Heart right ventricle (tissue), 16 donors: ENCODE data around the gene PUS3. TPM values are rescaled to one million over a fixed set of nuclear protein-coding genes. Genes with fewer than 3 reads are reported as not detected.

Experiments
- ATAC-seq, 8 donors: fragments of 200-7000 bp; cut with Tn5 transposase; one replicate each; pipeline ENCODE4 v1.9.1; 2020; ENCODE audit warnings: mild to moderate bottlenecking in 8 of 8, moderate library complexity in 8 of 8, moderate number of reproducible peaks in 1 of 8
- DNase-seq, 2 donors: peaks; one replicate each; pipeline ENCODE4 v3.0.0-alpha.2; 2020
- H3K27ac ChIP-seq, 10 donors: fragments of 200-600 bp; sonication (generic) in 2 of 10; one replicate each; pipeline versions ENCODE4 v1.5.0 to v1.8.0; 2020 to 2022; ENCODE audit warnings: mild to moderate bottlenecking in 3 of 10
- H3K27me3 ChIP-seq, 7 donors: fragments of 200-600 bp; one replicate each; pipeline ENCODE4 v1.8.0; 2021 to 2022; ENCODE audit warnings: mild to moderate bottlenecking in 2 of 7
- H3K36me3 ChIP-seq, 9 donors: fragments of 200-600 bp; sonication (generic) in 1 of 9; one replicate each; pipeline versions ENCODE4 v1.5.0 to v1.8.0; 2020 to 2022; ENCODE audit warnings: mild to moderate bottlenecking in 2 of 9
- H3K4me1 ChIP-seq, 9 donors: fragments of 200-600 bp; sonication (generic) in 1 of 9; one replicate each; pipeline versions ENCODE4 v1.5.0 to v1.8.0; 2020 to 2022; ENCODE audit warnings: mild to moderate bottlenecking in 4 of 9
- H3K4me3 ChIP-seq, 10 donors: fragments of 200-600 bp; sonication (generic) in 2 of 10; one replicate each; pipeline versions ENCODE4 v1.5.0 to v1.8.0; 2020 to 2022; ENCODE audit warnings: mild to moderate bottlenecking in 7 of 10, moderate library complexity in 2 of 10
- H3K9me3 ChIP-seq, 11 donors: fragments of 200-600 bp in 10 of 11; sonication (generic) in 2 of 11; one replicate each; pipeline versions ENCODE4 v1.5.0 to v1.8.0; 2013 to 2022; ENCODE audit warnings: mild to moderate bottlenecking in 2 of 11, control low read depth in 1 of 11, moderate library complexity in 1 of 11
- WGBS, 2 donors: extraction: QIAGEN DNeasy Blood & Tissue Kit; methylation state at CpG; one replicate each; pipeline ENCODE4 v1.1.7; 2013; ENCODE audit warnings: inconsistent platforms in 1 of 2; 5-methylcytosine and 5-hydroxymethylcytosine counted together
- intact Hi-C, 10 donors: fragments of 100-400 bp; cut with DNase I; formaldehyde crosslinking; loops; one replicate each; pipeline versions ENCODE4 v1.11.1 to v1.14.2; 2022
- polyA plus RNA-seq, 2 donors: library from polyadenylated mRNA; stranded (reverse); fragments of 200-250 nt; gene quantifications; one replicate each; pipeline ENCODE4 v1.2.3, GENCODE V29; 2013
- total RNA-seq, 10 donors: library from RNA; stranded (reverse); fragmentation: NEBNext Ultra II Directional in 3 of 10; extraction: Animal tissue kit (Norgen Biotek cat#: 25700) in 3 of 10; gene quantifications; one replicate each; pipeline versions ENCODE4 v1.2.1 to v1.2.4, GENCODE V29; 2021 to 2023
- TF ChIP-seq, protein P1 (sequence below), 9 donors: fragments of 200-600 bp; sonication (generic) in 2 of 9; IDR thresholded peaks; one replicate each; pipeline versions ENCODE4 v1.5.0 to v1.8.0; 2021 to 2022; ENCODE audit warnings: antibody characterized with exemption in 9 of 9, mild to moderate bottlenecking in 5 of 9, moderate library complexity in 1 of 9
- donor health status: Arrhythmogenic right ventricular cardiomyopathy.
- donor health status: ischemic (EF 13 %, LVEDD 7.1; RV severe dilation, severe dysfunction).
- donor health status: healthy with polysubstance abuse.
- donor health status: DM: no; HTN: yes; CAD: no.
- donor health status: DM: no; HTN: no; CAD: no.
- donor health status: ischemic (EF 25% LVEDD 6.9; RV normal size, moderate dysfunction).
- donor health status: ischemic (EF 25% LVEDD 5.7; RV mildly dilated, moderate dysfunction).
- donor health status: healthy.
- donor health status: DM: yes; HTN: yes; CAD: no.
- donor health status: Ischemic cardiomyopathy.
- donor health status: ischemic (EF 35%, LVEDD 5.7; RV mildly dilated, moderate dysfunction).
- donor health status: nonischemic (EF 11% LVEDD 7.7; RV severe dilation, severe dysfunction).
- donor health status: DM: yes; HTN: yes; CAD: no.
- donor health status: PGD.
- donor health status: ischemic (EF 29% LVEDD 5.4; RV normal size, mild dysfunction).
- donor health status: nonischemic (EF 23%, LVEDD 6.1; RV moderate dilation, normal function).

Gene PUS3
- total and polyA plus RNA-seq, 12 donors, result 4.9 to 12.4 (median 7.7) TPM

- peaks cover 0 to 34% (median 19%) of the 10 kb centered on the region in 7 donors for H3K27me3 ChIP-seq
- no peak for DNase-seq
- H3K36me3 ChIP-seq, result no peaks in the 10 kb centered on the region
- WGBS, 2 donors, result 68 to 78% methylated on average over 8 of the region's 8 CpGs
- H3K9me3 ChIP-seq, result no peaks in the 10 kb centered on the region
- no peak overlapping the region for H3K27ac ChIP-seq
- TF ChIP-seq, protein P1, sequence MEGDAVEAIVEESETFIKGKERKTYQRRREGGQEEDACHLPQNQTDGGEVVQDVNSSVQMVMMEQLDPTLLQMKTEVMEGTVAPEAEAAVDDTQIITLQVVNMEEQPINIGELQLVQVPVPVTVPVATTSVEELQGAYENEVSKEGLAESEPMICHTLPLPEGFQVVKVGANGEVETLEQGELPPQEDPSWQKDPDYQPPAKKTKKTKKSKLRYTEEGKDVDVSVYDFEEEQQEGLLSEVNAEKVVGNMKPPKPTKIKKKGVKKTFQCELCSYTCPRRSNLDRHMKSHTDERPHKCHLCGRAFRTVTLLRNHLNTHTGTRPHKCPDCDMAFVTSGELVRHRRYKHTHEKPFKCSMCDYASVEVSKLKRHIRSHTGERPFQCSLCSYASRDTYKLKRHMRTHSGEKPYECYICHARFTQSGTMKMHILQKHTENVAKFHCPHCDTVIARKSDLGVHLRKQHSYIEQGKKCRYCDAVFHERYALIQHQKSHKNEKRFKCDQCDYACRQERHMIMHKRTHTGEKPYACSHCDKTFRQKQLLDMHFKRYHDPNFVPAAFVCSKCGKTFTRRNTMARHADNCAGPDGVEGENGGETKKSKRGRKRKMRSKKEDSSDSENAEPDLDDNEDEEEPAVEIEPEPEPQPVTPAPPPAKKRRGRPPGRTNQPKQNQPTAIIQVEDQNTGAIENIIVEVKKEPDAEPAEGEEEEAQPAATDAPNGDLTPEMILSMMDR (IDR thresholded peaks at IDR 0.05), result no peak
- intact Hi-C loops, result no loop called here
- no peak for ATAC-seq
- H3K4me1 ChIP-seq, result no peaks in the 10 kb centered on the region
- no peak overlapping the region for H3K4me3 ChIP-seq
These were observed 7.3 kb upstream of the PUS3 start for GRCh38 chr11:125910226-125910849.

DNA sequence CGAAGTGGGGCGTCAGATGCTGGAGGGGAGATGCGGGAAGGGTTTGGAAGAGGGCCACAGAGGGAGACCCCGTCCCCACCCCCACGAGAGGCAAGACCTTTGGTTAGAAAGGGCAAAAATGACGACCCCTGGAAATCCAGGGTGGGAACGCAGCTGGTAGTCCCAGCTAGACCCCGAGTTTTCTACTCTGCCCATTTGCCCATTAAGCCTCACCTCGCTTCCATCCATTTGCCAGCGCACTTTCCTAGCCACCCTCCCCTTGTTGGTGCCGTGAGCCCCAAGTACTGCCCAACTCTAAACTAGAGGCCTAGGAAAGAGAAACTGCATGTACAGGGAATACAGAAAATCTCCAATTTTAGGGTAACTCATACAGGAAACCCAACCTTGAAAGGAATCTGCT is 1.7 kb upstream of the PUS3 start:
- H3K9me3 ChIP-seq, result no peaks in the 10 kb centered on the region
- DNase-seq (no peak), ATAC-seq (peak in 1 of 8 donors; percentile 15)
- intact Hi-C loops, result no loop called here
- 50 to 51% methylated on average over 11 of the region's 11 CpGs for WGBS, 2 donors
- H3K4me3 ChIP-seq, result peak overlapping the region in 8 of 10 donors; percentile 61 to 90 (median 72)
- peaks cover 0 to 37% (median 28%) of the 10 kb centered on the region in 7 donors for H3K27me3 ChIP-seq
- H3K36me3 ChIP-seq, result peaks cover 0 to 14% (median 0%) of the 10 kb centered on the region in 9 donors
- no peak overlapping the region for H3K27ac ChIP-seq
- TF ChIP-seq, protein P1 (IDR thresholded peaks at IDR 0.05), result no peak
- peaks cover 6 to 30% (median 23%) of the 10 kb centered on the region in 9 donors for H3K4me1 ChIP-seq

DNA sequence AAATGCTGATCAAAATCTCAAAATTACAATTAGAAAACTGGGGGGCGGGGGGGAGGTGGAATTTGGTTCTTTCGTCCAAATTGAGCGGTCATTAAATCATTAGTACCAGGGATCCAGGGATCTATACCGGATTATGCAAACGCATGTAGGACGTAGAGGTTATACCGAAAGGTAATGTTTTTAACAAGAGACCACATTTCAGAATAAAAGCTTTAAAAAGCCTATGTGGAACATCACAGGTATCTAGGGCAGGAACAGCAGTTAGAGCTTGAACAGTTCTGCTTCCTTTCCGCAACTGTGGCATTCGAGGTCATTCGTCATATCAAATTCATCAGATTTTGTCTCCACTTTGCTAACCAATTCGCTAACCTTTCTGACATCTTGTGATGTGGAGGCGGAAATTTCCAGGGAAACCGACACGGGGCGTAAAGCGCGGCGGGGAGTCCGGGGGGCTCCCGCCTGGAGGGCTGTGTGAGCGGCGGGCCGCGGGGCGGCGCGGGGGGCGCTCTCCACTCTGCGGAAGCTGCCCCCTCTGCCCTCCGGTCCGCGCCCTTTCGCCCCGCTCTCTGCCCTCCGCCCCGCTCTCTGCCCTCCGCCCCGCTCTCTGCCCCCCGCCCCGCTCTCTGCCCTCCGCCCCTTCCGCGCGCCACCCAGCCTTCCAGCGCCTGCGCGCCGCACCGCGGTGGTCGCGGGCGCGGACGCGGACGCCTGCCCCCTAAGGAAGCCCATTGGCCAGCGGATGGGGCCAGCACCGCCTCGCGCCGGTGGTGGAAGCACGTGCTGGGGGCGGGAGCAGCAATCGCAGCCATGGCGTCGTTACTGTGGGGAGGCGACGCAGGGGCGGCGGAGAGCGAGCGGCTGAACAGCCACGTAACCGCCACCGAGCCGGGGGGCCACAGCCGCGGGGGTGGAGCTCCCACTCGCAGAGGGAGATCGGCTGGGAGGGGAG is 979 bp upstream of the PUS3 start, which contains the start of gene DDX25:
TSS of gene DDX25 (plus strand) at position 798 of the 949 bp plus-strand sequence. CDS start at position 808, 10 bp downstream.
- Histone ChIP-seq H3K9me3 (no peaks in the 10 kb centered on the region), H3K27ac (no peak within 1 kb of the TSS), H3K4me1 (peaks cover 6 to 30% (median 23%) of the 10 kb centered on the region in 9 donors), H3K4me3 (peak within 1 kb of the TSS; percentile 43 to 90 (median 70)), H3K27me3 (peaks cover 0 to 36% (median 28%) of the 10 kb centered on the region in 7 donors), H3K36me3 (peaks cover 0 to 21% (median 0%) of the 10 kb centered on the region in 9 donors)
- ATAC-seq (peak in 2 of 8 donors; percentile 28 to 45), DNase-seq (no peak)
- TF ChIP-seq, protein P1 (IDR thresholded peaks at IDR 0.05), result no peak
- intact Hi-C loops, result no loop called here
- WGBS, 2 donors, result 1 to 3% methylated on average over 72 to 81 of the region's 81 CpGs

DNA sequence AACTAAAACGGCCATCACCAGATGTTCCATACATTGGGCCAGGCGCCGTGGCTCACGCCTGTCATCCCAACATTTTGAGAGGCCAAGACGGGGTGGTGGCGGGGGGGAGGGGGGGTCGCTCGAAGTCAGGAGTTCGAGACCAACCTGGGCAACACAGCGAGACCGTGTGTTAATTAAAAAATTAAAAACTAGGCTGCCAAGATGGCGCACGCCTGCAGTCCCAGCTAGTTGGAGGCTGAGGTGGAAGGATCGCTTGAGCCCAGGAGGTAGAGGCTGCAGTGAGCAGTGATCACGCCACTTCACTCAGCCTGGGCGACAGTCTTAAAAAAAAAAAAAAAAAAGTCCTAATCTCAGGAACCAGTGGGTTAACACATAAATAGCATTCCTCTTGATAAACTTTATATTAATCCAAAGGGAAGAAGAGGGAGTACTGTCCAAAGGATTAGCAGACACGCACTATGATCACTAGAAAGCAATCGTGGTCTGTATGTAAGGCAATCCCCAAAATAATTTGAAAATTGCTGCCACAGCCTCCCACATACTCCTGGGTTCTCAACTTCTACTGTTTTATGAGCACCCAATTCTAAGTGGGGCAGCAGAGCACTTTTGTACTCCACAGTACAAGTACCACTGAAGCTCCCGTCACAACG is 604 bp downstream of the PUS3 start:
- peak overlapping the region; percentile 43 to 90 (median 70) for H3K4me3 ChIP-seq
- TF ChIP-seq, protein P1 (IDR thresholded peaks at IDR 0.05), result no peak
- peaks cover 6 to 30% (median 23%) of the 10 kb centered on the region in 9 donors for H3K4me1 ChIP-seq
- DNase-seq, result no peak
- H3K27ac ChIP-seq, result peak overlapping the region in 9 of 10 donors; percentile 75 to 90 (median 87)
- peaks cover 0 to 30% (median 0%) of the 10 kb centered on the region in 9 donors for H3K36me3 ChIP-seq
- 46 to 53% methylated on average over 20 of the region's 20 CpGs for WGBS, 2 donors
- intact Hi-C loops, result no loop called here
- no peaks in the 10 kb centered on the region for H3K9me3 ChIP-seq
- ATAC-seq, result peak in 2 of 8 donors; percentile 12 to 39
- peaks cover 0 to 36% (median 28%) of the 10 kb centered on the region in 7 donors for H3K27me3 ChIP-seq
